Tibial nerve (tissue), 4 donors: ENCODE results near the gene ALB. TPM values are rescaled to one million over a fixed set of nuclear protein-coding genes. Genes with fewer than 3 reads are reported as not detected.

ENCODE experiments used
- DNase-seq, 2 donors: peaks; one replicate each; pipeline ENCODE4 v3.0.0-alpha.2; 2019; ENCODE audit warnings: low spot score in 2 of 2
- H3K27ac ChIP-seq, 4 donors: fragments of 200-600 bp; sonication (generic) in 3 of 4; one replicate each; pipeline ENCODE4 v1.5.1; 2017 to 2019; ENCODE audit warnings: mild to moderate bottlenecking in 1 of 4
- H3K27me3 ChIP-seq, 2 donors: fragments of 200-600 bp; sonication (generic) in 1 of 2; one replicate each; pipeline versions ENCODE4 v1.5.1 to v1.6.0; 2017 to 2019
- H3K36me3 ChIP-seq, 3 donors: fragments of 200-600 bp; sonication (generic); one replicate each; pipeline ENCODE4 v1.5.1; 2018 to 2019
- H3K4me1 ChIP-seq, 4 donors: fragments of 200-600 bp; sonication (generic) in 3 of 4; one replicate each; pipeline ENCODE4 v1.5.1; 2017 to 2019
- H3K4me3 ChIP-seq, 4 donors: fragments of 200-600 bp; sonication (generic) in 3 of 4; one replicate each; pipeline ENCODE4 v1.5.1; 2017 to 2019; ENCODE audit warnings: mild to moderate bottlenecking in 1 of 4, moderate library complexity in 1 of 4
- H3K9me3 ChIP-seq, 4 donors: fragments of 200-600 bp; sonication (generic) in 3 of 4; one replicate each; pipeline ENCODE4 v1.5.1; 2017 to 2019
- EP300 ChIP-seq, 2 donors: sonication (generic); formaldehyde crosslinking; IDR thresholded peaks; one replicate each; pipeline ENCODE4 v1.6.1; 2017; ENCODE audit warnings: antibody characterized with exemption in 2 of 2, mild to moderate bottlenecking in 1 of 2
- POLR2A ChIP-seq, 2 donors: fragments of 450-650 bp; IDR thresholded peaks; one replicate each; pipeline ENCODE4 v1.6.1; 2017; ENCODE audit warnings: antibody characterized with exemption in 2 of 2, mild to moderate bottlenecking in 2 of 2, moderate library complexity in 2 of 2
- WGBS, 2 donors: methylation state at CpG; one replicate each; pipeline ENCODE4 v1.1.5; 2018; 5-methylcytosine and 5-hydroxymethylcytosine counted together
- total RNA-seq, 4 donors: library from RNA; depleted of rRNA; stranded (reverse); fragments of >200 nt; gene quantifications; one replicate each; pipeline ENCODE4 v1.1.0, GENCODE V29; 2016
- TF ChIP-seq, protein P1 (sequence below), 5 experiments: fragments of 200-600 bp in 3 of 5; fragments of 450-650 bp in 2 of 5; sonication (generic) in 3 of 5; IDR thresholded peaks; one replicate each; pipeline ENCODE4 v1.5.1; 2016 to 2019; ENCODE audit warnings: antibody characterized with exemption in 5 of 5, mild to moderate bottlenecking in 3 of 5, moderate library complexity in 2 of 5

The ALB gene
- total RNA-seq, 4 donors from 2014 or later, result 1.7 to 2.4 (median 2.4) TPM; not detected in 1

DNA sequence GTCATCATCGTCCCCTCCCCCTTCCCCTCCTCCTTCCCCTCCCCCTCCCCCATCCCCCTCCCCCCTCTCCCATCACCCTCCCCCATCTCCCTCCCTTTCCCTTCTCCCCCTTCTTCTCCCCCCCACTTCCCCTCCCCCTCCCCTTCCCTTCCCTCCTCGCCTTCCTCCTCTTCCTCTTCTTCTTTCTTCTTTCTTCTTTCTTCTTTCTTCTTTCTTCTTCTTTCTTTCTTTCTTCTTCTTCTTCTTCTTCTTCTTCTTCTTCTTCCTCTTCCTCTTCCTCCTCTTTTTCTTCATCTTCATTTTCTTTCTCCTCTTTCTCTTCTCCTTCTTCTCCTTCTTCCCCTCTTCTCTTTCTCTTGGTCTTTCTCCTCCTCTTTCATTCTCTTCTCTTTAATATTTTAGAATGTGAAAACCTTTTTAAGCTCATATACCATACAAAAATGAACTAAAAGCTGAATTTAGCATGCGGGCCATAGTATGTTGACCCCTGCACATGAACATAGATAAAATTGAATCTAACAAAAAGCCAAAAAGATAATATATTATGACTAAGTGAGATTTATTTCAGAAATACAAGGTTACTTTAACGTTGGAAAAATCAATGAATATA is 56.9 kb downstream of the ALB start:
- Histone ChIP-seq H3K36me3 (no peaks in the 10 kb centered on the region), H3K9me3 (no peaks in the 10 kb centered on the region), H3K27me3 (no peaks in the 10 kb centered on the region), H3K27ac (no peak overlapping the region), H3K4me1 (no peaks in the 10 kb centered on the region), H3K4me3 (no peak overlapping the region)
- TF ChIP-seq POLR2A (IDR thresholded peaks at IDR 0.05) (no peak), EP300 (IDR thresholded peaks at IDR 0.05) (no peak)
- TF ChIP-seq, protein P1, sequence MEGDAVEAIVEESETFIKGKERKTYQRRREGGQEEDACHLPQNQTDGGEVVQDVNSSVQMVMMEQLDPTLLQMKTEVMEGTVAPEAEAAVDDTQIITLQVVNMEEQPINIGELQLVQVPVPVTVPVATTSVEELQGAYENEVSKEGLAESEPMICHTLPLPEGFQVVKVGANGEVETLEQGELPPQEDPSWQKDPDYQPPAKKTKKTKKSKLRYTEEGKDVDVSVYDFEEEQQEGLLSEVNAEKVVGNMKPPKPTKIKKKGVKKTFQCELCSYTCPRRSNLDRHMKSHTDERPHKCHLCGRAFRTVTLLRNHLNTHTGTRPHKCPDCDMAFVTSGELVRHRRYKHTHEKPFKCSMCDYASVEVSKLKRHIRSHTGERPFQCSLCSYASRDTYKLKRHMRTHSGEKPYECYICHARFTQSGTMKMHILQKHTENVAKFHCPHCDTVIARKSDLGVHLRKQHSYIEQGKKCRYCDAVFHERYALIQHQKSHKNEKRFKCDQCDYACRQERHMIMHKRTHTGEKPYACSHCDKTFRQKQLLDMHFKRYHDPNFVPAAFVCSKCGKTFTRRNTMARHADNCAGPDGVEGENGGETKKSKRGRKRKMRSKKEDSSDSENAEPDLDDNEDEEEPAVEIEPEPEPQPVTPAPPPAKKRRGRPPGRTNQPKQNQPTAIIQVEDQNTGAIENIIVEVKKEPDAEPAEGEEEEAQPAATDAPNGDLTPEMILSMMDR (IDR thresholded peaks at IDR 0.05), result no peak
- no peak for DNase-seq
- WGBS, 2 donors, result 80% methylated on average over 4 of the region's 4 CpGs

DNA sequence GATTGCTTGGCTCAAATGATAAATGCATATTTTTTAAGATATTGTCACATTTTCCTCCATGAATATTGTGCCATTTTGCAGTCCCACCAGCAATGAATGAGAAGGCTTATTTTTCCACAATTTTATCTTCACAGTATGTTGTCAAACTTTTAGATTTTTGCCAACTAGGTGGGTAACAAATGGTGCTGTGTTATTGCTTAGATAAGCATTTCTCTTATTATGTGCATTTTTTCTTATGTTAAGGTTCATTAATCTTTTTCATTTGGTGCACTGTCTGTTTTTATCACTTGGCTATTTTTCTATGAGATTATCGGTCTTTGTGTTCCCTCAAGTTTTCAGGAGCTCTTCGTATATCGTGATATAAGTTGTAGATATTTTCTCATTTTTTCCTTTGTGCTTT is 64.1 kb downstream of the ALB start:
- no peaks in the 10 kb centered on the region for H3K27me3 ChIP-seq
- no peak overlapping the region for H3K27ac ChIP-seq
- WGBS, 2 donors, result 96 to 98% methylated on average over 3 of the region's 3 CpGs
- no peaks in the 10 kb centered on the region for H3K4me1 ChIP-seq
- H3K36me3 ChIP-seq, result no peaks in the 10 kb centered on the region
- no peak for DNase-seq
- no peak overlapping the region for H3K4me3 ChIP-seq
- H3K9me3 ChIP-seq, result peaks cover 0 to 7% (median 0%) of the 10 kb centered on the region in 4 donors
- TF ChIP-seq, protein P1 (IDR thresholded peaks at IDR 0.05), result no peak
- TF ChIP-seq EP300 (IDR thresholded peaks at IDR 0.05) (no peak), POLR2A (IDR thresholded peaks at IDR 0.05) (no peak)

DNA sequence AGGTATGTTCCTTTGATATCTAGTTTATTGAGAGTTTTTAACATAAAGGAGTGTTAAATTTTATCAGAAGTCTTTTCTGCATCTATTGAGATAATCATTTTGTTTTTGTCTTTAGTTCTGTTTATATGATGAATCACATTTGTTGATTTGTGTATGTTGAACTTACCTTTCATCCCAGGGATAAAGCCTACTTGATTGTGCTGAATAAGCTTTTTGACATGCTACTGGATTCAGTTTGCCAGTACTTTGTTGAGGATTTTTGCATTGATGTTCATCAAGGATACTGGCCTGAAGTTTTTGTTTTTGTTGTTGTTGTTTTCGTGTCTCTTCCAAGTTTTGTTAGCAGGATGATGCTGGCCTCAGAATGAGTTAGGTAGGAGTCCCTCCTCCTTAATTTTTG is 66.6 kb downstream of the ALB start:
- Histone ChIP-seq H3K36me3 (no peaks in the 10 kb centered on the region), H3K4me1 (no peaks in the 10 kb centered on the region), H3K27me3 (no peaks in the 10 kb centered on the region), H3K9me3 (peaks cover 0 to 20% (median 0%) of the 10 kb centered on the region in 4 donors), H3K27ac (no peak overlapping the region), H3K4me3 (no peak overlapping the region)
- DNase-seq, result no peak
- TF ChIP-seq POLR2A (IDR thresholded peaks at IDR 0.05) (no peak), EP300 (IDR thresholded peaks at IDR 0.05) (no peak)
- TF ChIP-seq, protein P1 (IDR thresholded peaks at IDR 0.05), result no peak
- WGBS, 2 donors, result 67 to 84% methylated on average over 1 of the region's 1 CpG

Other genes with a start within 250 kb of the ALB start
- gene ANKRD17, start 145.5 kb upstream of the ALB start, total RNA-seq, result 10 to 100 TPM; 46.5 to 61.8 (median 55.0) TPM
- not detected for gene AFP, start 31.9 kb downstream of the ALB start, total RNA-seq
- not detected for gene AFM, start 77.5 kb downstream of the ALB start, total RNA-seq
- gene RASSF6, start 216.1 kb downstream of the ALB start, total RNA-seq, result not detected